ENCODE data around the gene MDM2.

MDM2 gene

GRCh38 chr12:68841717-68842116 is 33.7 kb downstream of the MDM2 start:
- H3K4me3 ChIP-seq (IDR thresholded peaks at IDR 0.05; ENCODE audit: insufficient read depth, low read depth, low read length) = no peak overlapping the region
- no peak overlapping the region for H2AFZ ChIP-seq (ENCODE audit: low read depth)
- H4K20me1 ChIP-seq (ENCODE audit: insufficient read depth) = no peaks in the 10 kb centered on the region
- no peaks in the 10 kb centered on the region for H3K4me1 ChIP-seq (ENCODE audit: low read depth, poor library complexity, severe bottlenecking)
- no peaks in the 10 kb centered on the region for H3K79me2 ChIP-seq (ENCODE audit: insufficient read depth, low read depth)
- no peak overlapping the region for H3K4me2 ChIP-seq
- H3K27ac ChIP-seq = no peak overlapping the region
- H3K27me3 ChIP-seq (ENCODE audit: insufficient read depth, low read depth) = no peaks in the 10 kb centered on the region
- TF ChIP-seq CTCF (conservative IDR thresholded peaks at IDR 0.05; ENCODE audit: low read depth, low read length) = no peak
- H3K36me3 ChIP-seq (ENCODE audit: insufficient read depth) = peaks cover 21% of the 10 kb centered on the region; the same call in 1 of the 2 replicates
- H3K9ac ChIP-seq = no peak overlapping the region

- Histone ChIP-seq H3K4me2 (no peak overlapping the region), H4K20me1 (ENCODE audit: insufficient read depth) (no peaks in the 10 kb centered on the region), H3K4me3 (IDR thresholded peaks at IDR 0.05; ENCODE audit: insufficient read depth, low read depth, low read length) (no peak overlapping the region), H3K36me3 (ENCODE audit: insufficient read depth) (peaks cover 18% of the 10 kb centered on the region; the same call in 1 of the 2 replicates), H3K79me2 (ENCODE audit: insufficient read depth, low read depth) (no peaks in the 10 kb centered on the region), H3K9ac (no peak overlapping the region), H3K4me1 (ENCODE audit: low read depth, poor library complexity, severe bottlenecking) (no peaks in the 10 kb centered on the region), H2AFZ (ENCODE audit: low read depth) (no peak overlapping the region), H3K27ac (no peak overlapping the region), H3K27me3 (ENCODE audit: insufficient read depth, low read depth) (no peaks in the 10 kb centered on the region)
- TF ChIP-seq CTCF (conservative IDR thresholded peaks at IDR 0.05; ENCODE audit: low read depth, low read length) = no peak
Measured at GRCh38 chr12:68842123-68842522, 34.1 kb downstream of the MDM2 start.

- TF ChIP-seq CTCF (conservative IDR thresholded peaks at IDR 0.05; ENCODE audit: low read depth, low read length) = no peak
- no peaks in the 10 kb centered on the region for H3K79me2 ChIP-seq (ENCODE audit: insufficient read depth, low read depth)
- H3K4me1 ChIP-seq (ENCODE audit: low read depth, poor library complexity, severe bottlenecking) = no peaks in the 10 kb centered on the region
- no peak overlapping the region for H2AFZ ChIP-seq (ENCODE audit: low read depth)
- no peak overlapping the region for H3K4me3 ChIP-seq (IDR thresholded peaks at IDR 0.05; ENCODE audit: insufficient read depth, low read depth, low read length)
- no peak overlapping the region for H3K27ac ChIP-seq
- H3K4me2 ChIP-seq = no peak overlapping the region
- H3K9ac ChIP-seq = no peak overlapping the region
- H3K27me3 ChIP-seq (ENCODE audit: insufficient read depth, low read depth) = no peaks in the 10 kb centered on the region
- H3K36me3 ChIP-seq (ENCODE audit: insufficient read depth) = peaks cover 16% of the 10 kb centered on the region; the same call in 1 of the 2 replicates
- no peaks in the 10 kb centered on the region for H4K20me1 ChIP-seq (ENCODE audit: insufficient read depth)
Measured at GRCh38 chr12:68842784-68843567, 35.0 kb downstream of the MDM2 start.

- no peaks in the 10 kb centered on the region for H3K4me1 ChIP-seq (ENCODE audit: low read depth, poor library complexity, severe bottlenecking)
- no peak overlapping the region for H3K27ac ChIP-seq
- no peaks in the 10 kb centered on the region for H3K79me2 ChIP-seq (ENCODE audit: insufficient read depth, low read depth)
- H3K36me3 ChIP-seq (ENCODE audit: insufficient read depth) = peaks cover 12% of the 10 kb centered on the region; the same call in 1 of the 2 replicates
- no peak overlapping the region for H3K4me2 ChIP-seq
- TF ChIP-seq CTCF (conservative IDR thresholded peaks at IDR 0.05; ENCODE audit: low read depth, low read length) = no peak
- no peak overlapping the region for H3K9ac ChIP-seq
- no peak overlapping the region for H3K4me3 ChIP-seq (IDR thresholded peaks at IDR 0.05; ENCODE audit: insufficient read depth, low read depth, low read length)
- no peaks in the 10 kb centered on the region for H4K20me1 ChIP-seq (ENCODE audit: insufficient read depth)
- no peaks in the 10 kb centered on the region for H3K27me3 ChIP-seq (ENCODE audit: insufficient read depth, low read depth)
- H2AFZ ChIP-seq (ENCODE audit: low read depth) = no peak overlapping the region
Measured at GRCh38 chr12:68844318-68844745, 36.4 kb downstream of the MDM2 start.
